ENCODE results near the gene TNRC6C. TPM values are rescaled to one million over a fixed set of nuclear protein-coding genes. Genes with fewer than 3 reads are reported as not detected.

The TNRC6C gene
- total and polyA plus RNA-seq, 2 experiments from 2014 or later = 10.1 to 16.6 TPM

GRCh38 chr17:78117027-78117981 lies 158.8 kb downstream of the TNRC6C start:
- ATAC-seq (peak; percentile 80), DNase-seq (ENCODE audit: low spot score) (peak; percentile 79)
- Mint-ChIP-seq H3K36me3 (ENCODE audit: low read depth) (peaks cover 19% of the 10 kb centered on the region), H3K27me3 (ENCODE audit: insufficient read depth, low read depth, poor library complexity) (peaks cover 15% of the 10 kb centered on the region), H3K4me3 (no peak overlapping the region), H3K4me1 (peaks cover 2% of the 10 kb centered on the region), H3K9me3 (no peaks in the 10 kb centered on the region), H3K27ac (no peak overlapping the region)
- H3F3A ChIP-seq (replicated peaks; ENCODE audit: low read depth) = 0 out of 2 replicates have a peak, but pooled peaks cover 2% of the 10 kb centered on the region
- H3K4me3 ChIP-seq = no peak overlapping the region
- no peak overlapping the region for H2AFZ ChIP-seq
- no peaks in the 10 kb centered on the region for H4K20me1 ChIP-seq (replicated peaks; ENCODE audit: insufficient read depth)
- H3K36me3 ChIP-seq (ENCODE audit: insufficient read depth) = no peaks in the 10 kb centered on the region
- H3K79me2 ChIP-seq (replicated peaks; ENCODE audit: insufficient read depth) = no peaks in the 10 kb centered on the region
- TF ChIP-seq REST (IDR thresholded peaks at IDR 0.05; ENCODE audit: unreplicated experiment) (no peak), EZH2phosphoT487 (IDR thresholded peaks at IDR 0.05; ENCODE audit: unreplicated experiment) (no peak), NANOG (IDR thresholded peaks at IDR 0.05; ENCODE audit: borderline replicate concordance) (no peak), POLR2AphosphoS5 (IDR thresholded peaks at IDR 0.05; ENCODE audit: low read depth) (no peak), CREB1 (CRISPR knock-in tag; IDR thresholded peaks at IDR 0.05; ENCODE audit: low read depth) (no peak)
- TF ChIP-seq, protein P1, sequence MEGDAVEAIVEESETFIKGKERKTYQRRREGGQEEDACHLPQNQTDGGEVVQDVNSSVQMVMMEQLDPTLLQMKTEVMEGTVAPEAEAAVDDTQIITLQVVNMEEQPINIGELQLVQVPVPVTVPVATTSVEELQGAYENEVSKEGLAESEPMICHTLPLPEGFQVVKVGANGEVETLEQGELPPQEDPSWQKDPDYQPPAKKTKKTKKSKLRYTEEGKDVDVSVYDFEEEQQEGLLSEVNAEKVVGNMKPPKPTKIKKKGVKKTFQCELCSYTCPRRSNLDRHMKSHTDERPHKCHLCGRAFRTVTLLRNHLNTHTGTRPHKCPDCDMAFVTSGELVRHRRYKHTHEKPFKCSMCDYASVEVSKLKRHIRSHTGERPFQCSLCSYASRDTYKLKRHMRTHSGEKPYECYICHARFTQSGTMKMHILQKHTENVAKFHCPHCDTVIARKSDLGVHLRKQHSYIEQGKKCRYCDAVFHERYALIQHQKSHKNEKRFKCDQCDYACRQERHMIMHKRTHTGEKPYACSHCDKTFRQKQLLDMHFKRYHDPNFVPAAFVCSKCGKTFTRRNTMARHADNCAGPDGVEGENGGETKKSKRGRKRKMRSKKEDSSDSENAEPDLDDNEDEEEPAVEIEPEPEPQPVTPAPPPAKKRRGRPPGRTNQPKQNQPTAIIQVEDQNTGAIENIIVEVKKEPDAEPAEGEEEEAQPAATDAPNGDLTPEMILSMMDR (conservative IDR thresholded peaks at IDR 0.05; ENCODE audit: low read depth in 2 of 2) = peak; percentile 61 to 90
- no peaks in the 10 kb centered on the region for H3K9me2 ChIP-seq (ENCODE audit: insufficient read depth)
- H3K4me2 ChIP-seq = no peak overlapping the region
- H3K27ac ChIP-seq (ENCODE audit: low read depth) = 0 out of 2 replicates have a peak overlapping the region, but pooled peaks have one; percentile 55
- no peaks in the 10 kb centered on the region for H3K27me3 ChIP-seq (ENCODE audit: insufficient read depth)
- H3K4me1 ChIP-seq (ENCODE audit: insufficient read depth) = no peaks in the 10 kb centered on the region

DNA sequence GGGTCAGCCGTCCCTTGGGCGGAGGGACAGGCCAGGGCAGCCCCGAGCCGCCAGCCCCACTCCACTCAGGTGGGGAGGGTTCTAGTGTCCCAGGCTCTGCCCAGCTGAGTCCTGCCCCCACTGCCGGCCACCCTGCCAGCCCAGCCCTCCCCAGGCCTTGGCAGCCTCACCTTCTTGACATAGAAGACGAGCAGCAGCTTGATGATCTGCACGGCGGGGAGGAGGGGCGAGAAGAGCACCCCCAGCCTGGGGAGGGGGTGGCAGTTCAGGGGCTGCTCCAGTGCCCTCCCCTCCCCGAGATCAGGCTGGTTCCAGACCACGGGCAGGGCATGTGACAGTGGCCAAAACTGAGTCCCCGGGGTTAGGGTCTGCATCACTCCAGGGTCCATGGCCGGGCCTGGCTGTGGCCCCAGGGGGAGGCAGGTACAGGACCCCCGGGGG lies 160.3 kb downstream of the TNRC6C start:
- Histone ChIP-seq H3K27ac (ENCODE audit: low read depth) (no peak overlapping the region), H3K79me2 (replicated peaks; ENCODE audit: insufficient read depth) (no peaks in the 10 kb centered on the region), H4K20me1 (replicated peaks; ENCODE audit: insufficient read depth) (no peaks in the 10 kb centered on the region), H3K27me3 (ENCODE audit: insufficient read depth) (no peaks in the 10 kb centered on the region), H3K4me1 (ENCODE audit: insufficient read depth) (no peaks in the 10 kb centered on the region), H3F3A (replicated peaks; ENCODE audit: low read depth) (no peaks in the 10 kb centered on the region), H3K4me2 (no peak overlapping the region), H2AFZ (no peak overlapping the region), H3K4me3 (no peak overlapping the region), H3K9me2 (ENCODE audit: insufficient read depth) (no peaks in the 10 kb centered on the region), H3K36me3 (ENCODE audit: insufficient read depth) (0 out of 2 replicates have a peak, but pooled peaks cover 5% of the 10 kb centered on the region)
- peaks cover 10% of the 10 kb centered on the region for H3K27me3 Mint-ChIP-seq (ENCODE audit: insufficient read depth, low read depth, poor library complexity)
- no peaks in the 10 kb centered on the region for H3K9me3 Mint-ChIP-seq
- no peak for DNase-seq (ENCODE audit: low spot score)
- H3K4me1 Mint-ChIP-seq = no peaks in the 10 kb centered on the region; the same call in 2 of the 3 replicates
- H3K36me3 Mint-ChIP-seq (ENCODE audit: low read depth) = peaks cover 27% of the 10 kb centered on the region
- ATAC-seq = no peak
- H3K27ac Mint-ChIP-seq = no peak overlapping the region
- no peak overlapping the region for H3K4me3 Mint-ChIP-seq
- TF ChIP-seq CREB1 (CRISPR knock-in tag; IDR thresholded peaks at IDR 0.05; ENCODE audit: low read depth) (no peak), EZH2 (IDR thresholded peaks at IDR 0.05; ENCODE audit: low read depth, unreplicated experiment) (no peak)
- TF ChIP-seq, protein P2, sequence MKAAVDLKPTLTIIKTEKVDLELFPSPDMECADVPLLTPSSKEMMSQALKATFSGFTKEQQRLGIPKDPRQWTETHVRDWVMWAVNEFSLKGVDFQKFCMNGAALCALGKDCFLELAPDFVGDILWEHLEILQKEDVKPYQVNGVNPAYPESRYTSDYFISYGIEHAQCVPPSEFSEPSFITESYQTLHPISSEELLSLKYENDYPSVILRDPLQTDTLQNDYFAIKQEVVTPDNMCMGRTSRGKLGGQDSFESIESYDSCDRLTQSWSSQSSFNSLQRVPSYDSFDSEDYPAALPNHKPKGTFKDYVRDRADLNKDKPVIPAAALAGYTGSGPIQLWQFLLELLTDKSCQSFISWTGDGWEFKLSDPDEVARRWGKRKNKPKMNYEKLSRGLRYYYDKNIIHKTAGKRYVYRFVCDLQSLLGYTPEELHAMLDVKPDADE (IDR thresholded peaks at IDR 0.05) = no peak
- TF ChIP-seq, protein P1 (conservative IDR thresholded peaks at IDR 0.05; ENCODE audit: low read depth in 2 of 2) = no peak

All from GM23338 (cell line).